Right lobe of liver (tissue), 6 donors: ENCODE measurements around the gene ZNF618. TPM values are rescaled to one million over a fixed set of nuclear protein-coding genes. Genes with fewer than 3 reads are reported as not detected.

Source experiments
- ATAC-seq, 4 donors: fragments of 200-7000 bp; cut with Tn5 transposase; one replicate each; pipeline ENCODE4 v1.9.1; 2020; ENCODE audit warnings: mild to moderate bottlenecking in 4 of 4, moderate library complexity in 4 of 4
- DNase-seq, 3 donors: peaks; one replicate each; pipeline ENCODE4 v3.0.0-alpha.2; 2020
- H3K27ac ChIP-seq, 3 donors: fragments of 200-600 bp; one replicate each; pipeline ENCODE4 v1.8.0; 2022
- H3K27me3 ChIP-seq, 2 donors: fragments of 200-600 bp; one replicate each; pipeline ENCODE4 v1.8.0; 2022
- H3K36me3 ChIP-seq, 4 donors: fragments of 200-600 bp; sonication (generic) in 1 of 4; one replicate each; pipeline versions ENCODE4 v1.5.1 to v1.8.0; 2017 to 2022; ENCODE audit warnings: control low read depth in 1 of 4
- H3K4me1 ChIP-seq, 4 donors: fragments of 200-600 bp; sonication (generic) in 1 of 4; one replicate each; pipeline versions ENCODE4 v1.5.1 to v1.8.0; 2017 to 2022; ENCODE audit warnings: control low read depth in 1 of 4
- H3K4me3 ChIP-seq, 3 donors: fragments of 200-600 bp; one replicate each; pipeline ENCODE4 v1.8.0; 2022
- H3K9me3 ChIP-seq, 4 donors: fragments of 200-600 bp; sonication (generic) in 1 of 4; one replicate each; pipeline versions ENCODE4 v1.5.1 to v1.8.0; 2017 to 2022; ENCODE audit warnings: control low read depth in 1 of 4
- CTCF ChIP-seq, 4 donors: fragments of 200-600 bp in 3 of 4; fragments of 450-650 bp in 1 of 4; IDR thresholded peaks; one replicate each; pipeline versions ENCODE4 v1.5.1 to v1.8.0; 2016 to 2022; ENCODE audit warnings: antibody characterized with exemption in 4 of 4, mild to moderate bottlenecking in 2 of 4
- POLR2A ChIP-seq: fragments of 450-650 bp; IDR thresholded peaks from one replicate; pipeline ENCODE4 v1.6.1; 2017; ENCODE audit warnings: antibody characterized with exemption, mild to moderate bottlenecking
- WGBS: methylation state at CpG from one replicate; pipeline ENCODE4 v1.1.6; 2018; ENCODE audit warnings: low coverage, low lambda C conversion rate; ENCODE audit not compliant: insufficient coverage; ENCODE audit errors: missing lambda C conversion rate; 5-methylcytosine and 5-hydroxymethylcytosine counted together
- intact Hi-C, 2 donors: fragments of 100-400 bp; cut with DNase I; formaldehyde crosslinking; loops; one replicate each; pipeline versions ENCODE4 v1.11.2 to v1.14.1; 2022
- total RNA-seq, 6 experiments: library from RNA; depleted of rRNA in 2 of 6; stranded (reverse); fragments of >200 nt in 2 of 6; fragmentation: NEBNext Ultra II Directional in 3 of 6; extraction: Animal tissue kit (Norgen Biotek cat#: 25700) in 3 of 6; gene quantifications; one replicate each; pipeline versions ENCODE4 v1.1.0 to v1.2.4, GENCODE V29; 2016 to 2023
- donor health status: DM: no; HTN: yes; CAD: no.
- donor health status: DM: no; HTN: no; CAD: no.
- donor health status: DM: no; HTN: no; CAD: no.
- donor health status: DM: no; HTN: yes; CAD: no.
- donor health status: DM: no; HTN: yes; CAD: no.

ZNF618 gene
- total RNA-seq, 6 experiments from 2014 or later = 2.9 to 7.9 (median 6.0) TPM

- no peaks in the 10 kb centered on the region for H3K36me3 ChIP-seq
- no peaks in the 10 kb centered on the region for H3K9me3 ChIP-seq
- 84% methylated on average over 9 of the region's 13 CpGs for WGBS
- H3K4me1 ChIP-seq = peaks cover 0 to 8% (median 0%) of the 10 kb centered on the region in 4 donors
- ATAC-seq (no peak), DNase-seq (no peak)
- no peaks in the 10 kb centered on the region for H3K27me3 ChIP-seq
- no peak overlapping the region for H3K27ac ChIP-seq
- intact Hi-C loops = no loop called here
- no peak overlapping the region for H3K4me3 ChIP-seq
- no peak for TF ChIP-seq CTCF (IDR thresholded peaks at IDR 0.05)
Observed at GRCh38 chr9:113950195-113951031, 74.3 kb downstream of the ZNF618 start.

- ATAC-seq = no peak
Observed at GRCh38 chr9:113951032-113951372, 74.9 kb downstream of the ZNF618 start.

GRCh38 chr9:113952676-113953075, 76.6 kb downstream of the ZNF618 start:
- no peaks in the 10 kb centered on the region for H3K27me3 ChIP-seq
- DNase-seq (no peak), ATAC-seq (no peak)
- intact Hi-C loops = no loop called here
- no peaks in the 10 kb centered on the region for H3K9me3 ChIP-seq
- TF ChIP-seq POLR2A (no peak), CTCF (IDR thresholded peaks at IDR 0.05) (no peak)
- H3K36me3 ChIP-seq = no peaks in the 10 kb centered on the region
- no peak overlapping the region for H3K27ac ChIP-seq
- H3K4me1 ChIP-seq = peaks cover 0 to 12% (median 5%) of the 10 kb centered on the region in 4 donors
- H3K4me3 ChIP-seq = no peak overlapping the region

More at GRCh38 chr9:113951032-113951372, 74.9 kb downstream of the ZNF618 start:
- 63% methylated on average over 1 of the region's 2 CpGs for WGBS
- TF ChIP-seq CTCF (IDR thresholded peaks at IDR 0.05) = no peak
- no peak for TF ChIP-seq POLR2A
- Histone ChIP-seq H3K9me3 (no peaks in the 10 kb centered on the region), H3K4me1 (peaks cover 0 to 12% (median 2%) of the 10 kb centered on the region in 4 donors), H3K36me3 (no peaks in the 10 kb centered on the region), H3K4me3 (no peak overlapping the region), H3K27ac (no peak overlapping the region), H3K27me3 (no peaks in the 10 kb centered on the region)
- intact Hi-C loops = no loop called here
- DNase-seq = no peak

GRCh38 chr9:113953531-113953930, 77.4 kb downstream of the ZNF618 start:
- no peak for ATAC-seq
- no peak for DNase-seq
- Histone ChIP-seq H3K27me3 (no peaks in the 10 kb centered on the region), H3K36me3 (no peaks in the 10 kb centered on the region), H3K27ac (no peak overlapping the region), H3K9me3 (no peaks in the 10 kb centered on the region), H3K4me1 (peaks cover 0 to 15% (median 6%) of the 10 kb centered on the region in 4 donors), H3K4me3 (no peak overlapping the region)
- WGBS = 94% methylated on average over 2 of the region's 2 CpGs
- intact Hi-C loops = no loop called here
- TF ChIP-seq CTCF (IDR thresholded peaks at IDR 0.05) (no peak), POLR2A (no peak)
